SK-N-SH treated with all-trans-retinoic acid at 6 μM for 48 hours (cell line): ENCODE results near the gene RUFY3.

Experiments used
- ARNTL ChIP-seq: fragments of 450-650 bp; formaldehyde crosslinking; IDR thresholded peaks from 2 replicates; pipeline ENCODE4 v1.5.0; 2020; ENCODE audit warnings: low read depth, mild to moderate bottlenecking, moderate library complexity, borderline replicate concordance
- ESRRG ChIP-seq: fragments of 250-450 bp; sonication (Bioruptor Pico); IDR thresholded peaks from 2 replicates; pipeline ENCODE4 v1.6.1; 2021; ENCODE audit warnings: mild to moderate bottlenecking
- RARB ChIP-seq: fragments of 250-450 bp; sonication (Bioruptor Pico); IDR thresholded peaks from 2 replicates; pipeline ENCODE4 v1.8.0; 2021; ENCODE audit warnings: mild to moderate bottlenecking, moderate library complexity
- SNAI2 ChIP-seq: fragments of 250-450 bp; sonication (Bioruptor Pico); IDR thresholded peaks from 2 replicates; pipeline ENCODE4 v1.5.0; 2020; ENCODE audit warnings: mild to moderate bottlenecking, moderate library complexity
- TCF4 ChIP-seq: fragments of 250-450 bp; sonication (Bioruptor Pico); IDR thresholded peaks from 2 replicates; pipeline ENCODE4 v1.8.0; 2021; ENCODE audit warnings: mild to moderate bottlenecking, moderate library complexity, borderline replicate concordance
- TOX ChIP-seq: fragments of 250-450 bp; sonication (Bioruptor Pico); IDR thresholded peaks from 2 replicates; pipeline ENCODE4 v1.8.0; 2021; ENCODE audit warnings: mild to moderate bottlenecking, moderate library complexity, borderline replicate concordance
- ZC3H10 ChIP-seq: fragments of 250-450 bp; sonication (Bioruptor Pico); IDR thresholded peaks from 2 replicates; pipeline ENCODE4 v1.5.1; 2021; ENCODE audit warnings: mild to moderate bottlenecking, moderate library complexity
- ZFP30 ChIP-seq: fragments of 450-650 bp; formaldehyde crosslinking; IDR thresholded peaks from 2 replicates; pipeline ENCODE4 v1.5.0; 2022; ENCODE audit warnings: mild to moderate bottlenecking, moderate library complexity
- ZNF565 ChIP-seq: fragments of 450-650 bp; formaldehyde crosslinking; conservative IDR thresholded peaks from 2 replicates; pipeline ENCODE4 v1.5.0; 2020; ENCODE audit warnings: low read depth, mild to moderate bottlenecking, moderate library complexity
- TF ChIP-seq, protein P1 (sequence below): fragments of 250-450 bp; sonication (Bioruptor Pico); IDR thresholded peaks from 2 replicates; pipeline ENCODE4 v1.8.0; 2020; ENCODE audit warnings: mild to moderate bottlenecking, moderate library complexity, borderline replicate concordance

DNA sequence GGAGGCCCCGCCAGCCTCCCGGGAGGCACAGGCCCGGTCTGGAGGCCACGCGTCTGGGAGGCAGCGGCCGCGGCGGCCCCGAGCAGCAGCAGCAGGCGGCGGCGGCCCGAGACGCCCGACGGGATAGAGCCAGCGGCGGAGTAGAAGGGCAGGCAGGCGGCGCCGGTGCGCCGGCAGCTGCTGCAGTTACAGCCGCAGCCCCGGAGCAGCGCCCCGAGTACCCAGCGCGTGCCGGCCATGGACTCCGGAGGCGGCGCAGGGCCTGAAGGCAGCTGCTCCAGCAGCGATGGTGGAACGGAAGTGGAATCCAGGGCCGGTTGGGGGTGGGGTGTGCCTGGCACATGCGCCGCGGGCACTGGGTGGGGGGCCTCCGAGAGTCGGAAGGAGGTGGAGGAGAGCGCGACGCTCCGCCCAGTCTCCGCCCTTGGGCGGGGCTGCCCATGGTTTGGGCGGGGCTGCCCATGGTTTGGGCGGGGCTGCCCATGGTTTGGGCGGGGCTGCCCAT, 117.9 kb downstream of the RUFY3 start, which contains the start of gene GRSF1:
- TF ChIP-seq ARNTL (CRISPR knock-in tag) (no peak), TCF4 (CRISPR knock-in tag) (no peak), ZFP30 (CRISPR knock-in tag) (no peak), TOX (CRISPR knock-in tag) (no peak), SNAI2 (CRISPR knock-in tag) (no peak), ZC3H10 (CRISPR knock-in tag) (no peak), ZNF565 (CRISPR knock-in tag) (no peak), RARB (CRISPR knock-in tag) (no peak), ESRRG (no peak)
- TF ChIP-seq, protein P1, sequence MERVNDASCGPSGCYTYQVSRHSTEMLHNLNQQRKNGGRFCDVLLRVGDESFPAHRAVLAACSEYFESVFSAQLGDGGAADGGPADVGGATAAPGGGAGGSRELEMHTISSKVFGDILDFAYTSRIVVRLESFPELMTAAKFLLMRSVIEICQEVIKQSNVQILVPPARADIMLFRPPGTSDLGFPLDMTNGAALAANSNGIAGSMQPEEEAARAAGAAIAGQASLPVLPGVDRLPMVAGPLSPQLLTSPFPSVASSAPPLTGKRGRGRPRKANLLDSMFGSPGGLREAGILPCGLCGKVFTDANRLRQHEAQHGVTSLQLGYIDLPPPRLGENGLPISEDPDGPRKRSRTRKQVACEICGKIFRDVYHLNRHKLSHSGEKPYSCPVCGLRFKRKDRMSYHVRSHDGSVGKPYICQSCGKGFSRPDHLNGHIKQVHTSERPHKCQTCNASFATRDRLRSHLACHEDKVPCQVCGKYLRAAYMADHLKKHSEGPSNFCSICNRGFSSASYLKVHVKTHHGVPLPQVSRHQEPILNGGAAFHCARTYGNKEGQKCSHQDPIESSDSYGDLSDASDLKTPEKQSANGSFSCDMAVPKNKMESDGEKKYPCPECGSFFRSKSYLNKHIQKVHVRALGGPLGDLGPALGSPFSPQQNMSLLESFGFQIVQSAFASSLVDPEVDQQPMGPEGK = no peak
